ENCODE results near the gene NT5DC3.

GRCh38 chr12:103780992-103781391 is 60.0 kb downstream of the NT5DC3 start:
- TF ChIP-seq EHMT2 (IDR thresholded peaks at IDR 0.05): no peak
- TF ChIP-seq REST (IDR thresholded peaks at IDR 0.05; ENCODE audit: borderline replicate concordance): no peak
- no peak for TF ChIP-seq REST (CRISPR knock-in tag; IDR thresholded peaks at IDR 0.05; ENCODE audit: low read depth)
- no peak for TF ChIP-seq ELF2 (CRISPR knock-in tag; IDR thresholded peaks at IDR 0.05)
- TF ChIP-seq LEF1 (IDR thresholded peaks at IDR 0.05): no peak
- TF ChIP-seq GMEB1 (CRISPR knock-in tag; IDR thresholded peaks at IDR 0.05): no peak
- TF ChIP-seq ZNF707 (CRISPR knock-in tag; conservative IDR thresholded peaks at IDR 0.05): no peak
- TF ChIP-seq JUN (IDR thresholded peaks at IDR 0.05; ENCODE audit: borderline replicate concordance, low read depth, low read length): no peak
- no peak for TF ChIP-seq JUN (CRISPR knock-in tag; IDR thresholded peaks at IDR 0.05; ENCODE audit: borderline replicate concordance)
